ENCODE data around the gene XRRA1. TPM values are rescaled to one million over a fixed set of nuclear protein-coding genes. Genes with fewer than 3 reads are reported as not detected.
"Not testable (repeated sequence)": the region's sequence is repeated elsewhere in the genome, so short reads cannot be mapped to it uniquely, and the experiment has no call there.

Gene XRRA1
- total and polyA plus RNA-seq, 7 experiments from 2014 or later, result 11.3 to 20.8 (median 17.8) TPM

DNA sequence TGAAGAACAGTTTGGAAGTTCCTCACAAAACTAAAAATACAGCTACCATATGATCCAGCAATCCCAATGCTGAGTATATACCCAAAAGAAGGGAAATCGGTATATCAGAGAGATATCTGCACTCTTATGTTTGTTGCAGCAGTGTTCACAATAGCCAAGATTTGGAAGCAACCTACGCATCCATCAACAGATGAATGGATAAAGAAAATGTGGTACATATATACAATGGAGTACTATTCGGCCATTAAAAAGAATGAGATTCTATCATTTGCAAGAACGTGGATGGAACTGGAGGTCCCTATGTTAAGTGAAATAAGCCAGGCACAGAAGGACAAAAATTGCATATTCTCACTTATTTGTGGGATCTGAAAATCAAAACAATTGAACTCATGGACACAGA lies 46.5 kb downstream of the XRRA1 start:
- intact Hi-C loops (cut with micrococcal nuclease), result no loop called here
- Mint-ChIP-seq H3K27me3 (no peaks in the 10 kb centered on the region), H3K4me3 (no peak overlapping the region), H3K4me1 (peaks cover 0 to 10% (median 1%) of the 10 kb centered on the region in 7 donors), H3K9me3 (peaks cover 6 to 51% (median 31%) of the 10 kb centered on the region in 11 donors), H3K27ac (no peak overlapping the region), H3K36me3 (peaks cover 18 to 71% (median 62%) of the 10 kb centered on the region in 5 donors)
- no peaks in the 10 kb centered on the region for H3K9me3 ChIP-seq (ENCODE audit: control insufficient read depth in 2 of 3, low read length in 3 of 3)
- ChIA-PET CTCF (interaction anchor here (0.6 kb wide), 1 partner anchor 1723 kb away, joined by 3 read pairs; no protein-coding TSS in a partner anchor), POLR2A (no interaction called here)
- H3K27me3 ChIP-seq (ENCODE audit: control insufficient read depth in 2 of 2, insufficient read depth in 2 of 2, low read length in 2 of 2), result no peaks in the 10 kb centered on the region
- ATAC-seq, result no peak
- no peak for DNase-seq
- H3K27ac ChIP-seq (ENCODE audit: low read depth, low read length), result no peak overlapping the region
- H3K36me3 ChIP-seq (ENCODE audit: control insufficient read depth in 2 of 3, insufficient read depth in 3 of 3, low read length in 3 of 3), result peaks cover 0 to 16% (median 5%) of the 10 kb centered on the region in 3 experiments
- no peaks in the 10 kb centered on the region for H3K4me1 ChIP-seq (ENCODE audit: control insufficient read depth in 2 of 2, insufficient read depth in 2 of 2, low read length in 2 of 2)
- H3K4me3 ChIP-seq (ENCODE audit: low read length), result no peak overlapping the region

- H3K9me3 ChIP-seq (ENCODE audit: control insufficient read depth in 2 of 3, low read length in 3 of 3), result no peaks in the 10 kb centered on the region
- ATAC-seq, result no peak
- H3K4me3 ChIP-seq (ENCODE audit: low read length), result no peak overlapping the region
- DNase-seq, result no peak
- H3K4me1 ChIP-seq (ENCODE audit: control insufficient read depth in 2 of 2, insufficient read depth in 2 of 2, low read length in 2 of 2), result no peaks in the 10 kb centered on the region
- Mint-ChIP-seq H3K27ac (no peak overlapping the region), H3K4me1 (peaks cover 0 to 6% (median 0%) of the 10 kb centered on the region in 7 donors), H3K4me3 (no peak overlapping the region), H3K9me3 (peaks cover 4 to 72% (median 40%) of the 10 kb centered on the region in 11 donors), H3K27me3 (no peaks in the 10 kb centered on the region), H3K36me3 (peaks cover 31 to 82% (median 76%) of the 10 kb centered on the region in 5 donors)
- ChIA-PET CTCF (no interaction called here), POLR2A (no interaction called here)
- intact Hi-C loops (cut with micrococcal nuclease), result no loop called here
- H3K27me3 ChIP-seq (ENCODE audit: control insufficient read depth in 2 of 2, insufficient read depth in 2 of 2, low read length in 2 of 2), result no peaks in the 10 kb centered on the region
- peaks cover 0 to 16% (median 3%) of the 10 kb centered on the region in 3 experiments for H3K36me3 ChIP-seq (ENCODE audit: control insufficient read depth in 2 of 3, insufficient read depth in 3 of 3, low read length in 3 of 3)
- no peak overlapping the region for H3K27ac ChIP-seq (ENCODE audit: low read depth, low read length)
Observed at GRCh38 chr11:74896311-74896710, 52.6 kb downstream of the XRRA1 start.

GRCh38 chr11:74895340-74896116 lies 53.4 kb downstream of the XRRA1 start:
- Mint-ChIP-seq H3K27me3 (no peaks in the 10 kb centered on the region), H3K4me1 (peaks cover 0 to 6% (median 0%) of the 10 kb centered on the region in 7 donors), H3K9me3 (peaks cover 4 to 67% (median 38%) of the 10 kb centered on the region in 11 donors), H3K36me3 (peaks cover 25 to 82% (median 68%) of the 10 kb centered on the region in 5 donors), H3K4me3 (no peak overlapping the region), H3K27ac (peak overlapping the region in 2 of 9 donors; percentile 7 to 54)
- H3K27me3 ChIP-seq (ENCODE audit: control insufficient read depth in 2 of 2, insufficient read depth in 2 of 2, low read length in 2 of 2), result no peaks in the 10 kb centered on the region
- no peaks in the 10 kb centered on the region for H3K4me1 ChIP-seq (ENCODE audit: control insufficient read depth in 2 of 2, insufficient read depth in 2 of 2, low read length in 2 of 2)
- no peak overlapping the region for H3K27ac ChIP-seq (ENCODE audit: low read depth, low read length)
- intact Hi-C loops (cut with micrococcal nuclease), result no loop called here
- ATAC-seq (no peak), DNase-seq (no peak)
- ChIA-PET POLR2A (no interaction called here), CTCF (no interaction called here)
- peaks cover 0 to 16% (median 3%) of the 10 kb centered on the region in 3 experiments for H3K36me3 ChIP-seq (ENCODE audit: control insufficient read depth in 2 of 3, insufficient read depth in 3 of 3, low read length in 3 of 3)
- H3K4me3 ChIP-seq (ENCODE audit: low read length), result no peak overlapping the region
- no peaks in the 10 kb centered on the region for H3K9me3 ChIP-seq (ENCODE audit: control insufficient read depth in 2 of 3, low read length in 3 of 3)

GRCh38 chr11:74893015-74893414 lies 55.9 kb downstream of the XRRA1 start:
- H3K4me3 ChIP-seq (ENCODE audit: low read length); ATAC-seq; H3K27ac Mint-ChIP-seq; CTCF ChIA-PET; H3K9me3 ChIP-seq (ENCODE audit: control insufficient read depth in 2 of 3, low read length in 3 of 3); intact Hi-C loops (cut with micrococcal nuclease); H3K4me3 Mint-ChIP-seq; H3K27me3 Mint-ChIP-seq; H3K27me3 ChIP-seq (ENCODE audit: control insufficient read depth in 2 of 2, insufficient read depth in 2 of 2, low read length in 2 of 2); H3K4me1 ChIP-seq (ENCODE audit: control insufficient read depth in 2 of 2, insufficient read depth in 2 of 2, low read length in 2 of 2); POLR2A ChIA-PET; H3K4me1 Mint-ChIP-seq; DNase-seq; H3K27ac ChIP-seq (ENCODE audit: low read depth, low read length): not testable (repeated sequence)
- Mint-ChIP-seq H3K9me3 (peaks cover 9 to 72% (median 38%) of the 10 kb centered on the region in 11 donors), H3K36me3 (peaks cover 37 to 86% (median 64%) of the 10 kb centered on the region in 5 donors)
- H3K36me3 ChIP-seq (ENCODE audit: control insufficient read depth in 2 of 3, insufficient read depth in 3 of 3, low read length in 3 of 3), result peaks cover 0 to 16% (median 3%) of the 10 kb centered on the region in 3 experiments

DNA sequence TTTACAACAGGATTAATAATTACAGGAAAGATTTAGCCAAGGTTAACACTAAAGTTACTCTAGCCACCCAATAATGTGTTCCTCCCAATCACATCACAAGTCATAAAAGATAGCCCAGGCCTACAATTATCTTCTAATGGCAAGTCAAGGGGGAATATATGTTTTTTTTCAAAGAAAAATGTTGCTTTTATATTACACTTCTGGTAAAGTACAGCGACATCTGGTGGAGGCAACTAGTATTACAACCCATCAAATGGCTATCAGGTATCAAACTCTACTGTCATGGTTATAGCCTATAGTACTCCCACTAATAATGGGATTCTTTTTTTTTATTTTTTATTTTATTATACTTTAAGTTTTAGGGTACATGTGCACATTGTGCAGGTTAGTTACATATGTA lies 71.8 kb downstream of the XRRA1 start:
- Histone ChIP-seq H3K36me3 (ENCODE audit: control insufficient read depth in 2 of 3, insufficient read depth in 3 of 3, low read length in 3 of 3) (peaks cover 0 to 48% (median 4%) of the 10 kb centered on the region in 3 experiments), H3K9me3 (ENCODE audit: control insufficient read depth in 2 of 3, low read length in 3 of 3) (peaks cover 0 to 20% (median 8%) of the 10 kb centered on the region in 3 experiments), H3K27me3 (ENCODE audit: control insufficient read depth in 2 of 2, insufficient read depth in 2 of 2, low read length in 2 of 2) (no peaks in the 10 kb centered on the region), H3K27ac (ENCODE audit: low read depth, low read length) (no peak overlapping the region), H3K4me3 (ENCODE audit: low read length) (no peak overlapping the region), H3K4me1 (ENCODE audit: control insufficient read depth in 2 of 2, insufficient read depth in 2 of 2, low read length in 2 of 2) (no peaks in the 10 kb centered on the region)
- ATAC-seq (no peak), DNase-seq (no peak)
- Mint-ChIP-seq H3K9me3 (peaks cover 0 to 45% (median 19%) of the 10 kb centered on the region in 11 donors), H3K4me3 (no peak overlapping the region), H3K4me1 (no peaks in the 10 kb centered on the region), H3K27me3 (no peaks in the 10 kb centered on the region), H3K36me3 (peaks cover 26 to 49% (median 44%) of the 10 kb centered on the region in 5 donors), H3K27ac (no peak overlapping the region)
- intact Hi-C loops (cut with micrococcal nuclease), result no loop called here
- ChIA-PET CTCF (interaction anchor here (0.6 kb wide), 1 partner anchor 160 kb away, joined by 4 read pairs; no protein-coding TSS in a partner anchor), POLR2A (no interaction called here)

DNA sequence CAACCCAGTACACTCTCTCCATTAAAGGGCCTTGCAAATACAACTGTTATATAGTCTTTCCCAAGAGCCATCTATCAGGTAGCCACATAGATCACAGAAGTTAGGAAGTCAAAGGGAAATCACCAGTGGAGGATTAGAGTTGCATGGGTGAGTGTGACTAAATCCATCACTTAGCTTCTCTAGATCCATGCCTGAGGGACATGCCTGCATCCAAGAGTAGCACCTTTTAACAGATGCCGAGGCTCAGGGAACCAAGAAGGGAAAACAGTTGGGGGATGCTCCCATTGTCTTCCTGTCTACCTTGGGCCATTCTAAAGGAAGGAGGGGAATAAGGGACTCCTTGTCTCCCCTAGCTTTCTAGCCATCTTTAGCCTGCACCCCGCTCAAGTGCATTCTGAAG lies 77.9 kb downstream of the XRRA1 start:
- intact Hi-C loops (cut with micrococcal nuclease), result no loop called here
- ATAC-seq (no peak), DNase-seq (no peak)
- Mint-ChIP-seq H3K9me3 (peaks cover 32 to 94% (median 73%) of the 10 kb centered on the region in 11 donors), H3K4me3 (no peak overlapping the region), H3K27ac (no peak overlapping the region), H3K4me1 (no peaks in the 10 kb centered on the region), H3K36me3 (peaks cover 60 to 94% (median 84%) of the 10 kb centered on the region in 5 donors), H3K27me3 (no peaks in the 10 kb centered on the region)
- no peak overlapping the region for H3K27ac ChIP-seq (ENCODE audit: low read depth, low read length)
- H3K27me3 ChIP-seq (ENCODE audit: control insufficient read depth in 2 of 2, insufficient read depth in 2 of 2, low read length in 2 of 2), result no peaks in the 10 kb centered on the region
- CTCF ChIA-PET, result no interaction called here
- H3K4me1 ChIP-seq (ENCODE audit: control insufficient read depth in 2 of 2, insufficient read depth in 2 of 2, low read length in 2 of 2), result no peaks in the 10 kb centered on the region
- peaks cover 5 to 75% (median 7%) of the 10 kb centered on the region in 3 experiments for H3K36me3 ChIP-seq (ENCODE audit: control insufficient read depth in 2 of 3, insufficient read depth in 3 of 3, low read length in 3 of 3)
- no peak overlapping the region for H3K4me3 ChIP-seq (ENCODE audit: low read length)
- peaks cover 4 to 74% (median 46%) of the 10 kb centered on the region in 3 experiments for H3K9me3 ChIP-seq (ENCODE audit: control insufficient read depth in 2 of 3, low read length in 3 of 3)
- POLR2A ChIA-PET, result no interaction called here

All from naive thymus-derived CD4-positive, alpha-beta T cell (primary cell).